Mucosa of stomach (tissue), 1 donor: ENCODE measurements around the gene XPNPEP2.

Source experiments
- H3K27me3 ChIP-seq: one replicate; pipeline ENCODE4 v1.7.0; 2013; ENCODE audit warnings: mild to moderate bottlenecking, low read length; ENCODE audit not compliant: control insufficient read depth, insufficient read depth
- H3K36me3 ChIP-seq: one replicate; pipeline ENCODE4 v1.7.0; 2013; ENCODE audit warnings: low read length; ENCODE audit not compliant: control insufficient read depth, insufficient read depth
- H3K4me1 ChIP-seq: one replicate; pipeline ENCODE4 v1.7.0; 2013; ENCODE audit warnings: mild to moderate bottlenecking, low read length; ENCODE audit not compliant: control insufficient read depth, insufficient read depth
- H3K4me3 ChIP-seq: one replicate; pipeline ENCODE4 v1.7.0; 2013; ENCODE audit warnings: low read length
- H3K9ac ChIP-seq: one replicate; pipeline ENCODE4 v1.7.0; 2013; ENCODE audit warnings: mild to moderate bottlenecking, low read length, moderate library complexity
- H3K9me3 ChIP-seq: one replicate; pipeline ENCODE4 v1.7.0; 2013; ENCODE audit warnings: mild to moderate bottlenecking, low read length, moderate library complexity; ENCODE audit not compliant: control insufficient read depth
- donor health status: Pancreatic carcinoma.

The XPNPEP2 gene

GRCh38 chrX:129798888-129799287 lies 60.1 kb downstream of the XPNPEP2 start:
- Histone ChIP-seq H3K27me3 (no peaks in the 10 kb centered on the region), H3K9me3 (no peaks in the 10 kb centered on the region), H3K36me3 (no peaks in the 10 kb centered on the region), H3K9ac (no peak overlapping the region), H3K4me3 (no peak overlapping the region), H3K4me1 (no peaks in the 10 kb centered on the region)

GRCh38 chrX:129800186-129800585 lies 61.4 kb downstream of the XPNPEP2 start:
- no peak overlapping the region for H3K9ac ChIP-seq
- no peaks in the 10 kb centered on the region for H3K27me3 ChIP-seq
- H3K9me3 ChIP-seq = no peaks in the 10 kb centered on the region
- no peaks in the 10 kb centered on the region for H3K4me1 ChIP-seq
- H3K36me3 ChIP-seq = no peaks in the 10 kb centered on the region
- H3K4me3 ChIP-seq = no peak overlapping the region

DNA sequence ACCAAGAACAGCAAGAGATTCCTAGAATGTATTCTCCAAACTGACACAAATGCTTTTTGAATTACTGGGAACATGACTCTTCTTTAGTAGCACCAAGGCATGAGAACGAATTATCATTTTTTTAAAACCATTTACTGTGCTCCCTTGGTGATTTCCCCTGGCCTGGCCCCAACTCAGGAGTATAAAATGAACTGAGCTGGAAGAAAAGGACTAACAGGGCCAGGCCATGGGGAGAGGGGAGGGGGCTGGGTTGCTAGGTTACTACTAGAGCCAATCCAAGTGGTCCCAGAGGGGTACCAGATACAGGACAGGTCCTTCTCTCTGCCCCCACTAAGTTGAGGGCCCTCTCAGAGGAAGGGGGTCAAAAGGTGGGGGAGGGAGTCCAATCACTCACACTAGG lies 64.1 kb downstream of the XPNPEP2 start:
- no peaks in the 10 kb centered on the region for H3K36me3 ChIP-seq
- H3K27me3 ChIP-seq = no peaks in the 10 kb centered on the region
- H3K9ac ChIP-seq = no peak overlapping the region
- H3K4me1 ChIP-seq = no peaks in the 10 kb centered on the region
- H3K9me3 ChIP-seq = no peaks in the 10 kb centered on the region
- H3K4me3 ChIP-seq = no peak overlapping the region

DNA sequence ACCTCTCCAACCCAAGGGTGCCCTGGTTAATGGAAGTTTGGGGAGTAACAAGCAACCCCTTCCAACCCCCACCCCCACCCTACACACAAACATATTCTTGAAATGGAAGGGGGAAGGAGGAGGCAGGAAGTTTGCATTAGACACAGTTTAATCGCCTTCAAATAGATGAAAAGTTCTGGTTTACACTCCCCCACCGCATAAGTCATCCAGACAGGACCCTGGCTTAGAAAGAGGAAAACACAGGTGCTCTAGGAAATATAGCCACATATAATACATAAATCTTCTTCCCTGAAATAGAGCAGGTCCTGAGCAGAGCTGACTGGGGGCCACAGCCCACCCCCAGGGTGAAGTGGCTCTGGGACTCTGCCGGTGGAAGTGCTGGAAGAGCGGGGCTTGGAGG lies 66.0 kb downstream of the XPNPEP2 start:
- Histone ChIP-seq H3K27me3 (no peaks in the 10 kb centered on the region), H3K4me1 (no peaks in the 10 kb centered on the region), H3K9ac (no peak overlapping the region), H3K9me3 (no peaks in the 10 kb centered on the region), H3K36me3 (no peaks in the 10 kb centered on the region), H3K4me3 (no peak overlapping the region)

DNA sequence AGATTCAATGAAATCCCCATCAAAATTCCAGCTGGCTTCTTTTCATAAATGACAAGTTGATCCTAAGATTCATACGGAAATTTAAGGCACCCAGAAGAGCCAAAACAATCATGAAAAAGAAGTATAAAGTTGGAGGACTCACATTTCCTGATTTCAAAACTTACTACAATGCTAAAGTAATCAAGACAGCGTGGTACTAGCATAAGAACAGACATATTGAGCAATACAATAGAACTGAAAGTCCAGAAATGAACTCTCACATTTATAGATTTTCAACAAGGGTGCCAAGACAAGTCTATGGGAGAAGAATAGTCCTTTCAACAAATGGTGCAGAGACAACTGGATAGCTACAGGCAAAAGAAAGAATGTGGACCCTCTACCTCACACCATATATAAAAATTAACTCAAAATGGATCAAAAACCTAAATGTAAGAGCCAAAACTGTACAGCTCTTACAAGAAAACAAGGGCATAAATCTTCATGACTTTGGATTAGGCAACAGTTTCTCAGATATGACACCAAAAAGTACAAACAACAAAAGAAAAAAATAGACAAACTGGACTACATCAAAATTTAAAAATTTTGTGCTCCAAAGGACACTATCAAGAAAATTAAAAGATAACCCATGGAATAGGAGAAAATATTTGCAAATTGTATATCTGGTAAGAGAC lies 69.5 kb downstream of the XPNPEP2 start:
- no peaks in the 10 kb centered on the region for H3K27me3 ChIP-seq
- H3K36me3 ChIP-seq = no peaks in the 10 kb centered on the region
- H3K9me3 ChIP-seq = no peaks in the 10 kb centered on the region
- H3K4me3 ChIP-seq = no peak overlapping the region
- H3K4me1 ChIP-seq = no peaks in the 10 kb centered on the region
- H3K9ac ChIP-seq = no peak overlapping the region

DNA sequence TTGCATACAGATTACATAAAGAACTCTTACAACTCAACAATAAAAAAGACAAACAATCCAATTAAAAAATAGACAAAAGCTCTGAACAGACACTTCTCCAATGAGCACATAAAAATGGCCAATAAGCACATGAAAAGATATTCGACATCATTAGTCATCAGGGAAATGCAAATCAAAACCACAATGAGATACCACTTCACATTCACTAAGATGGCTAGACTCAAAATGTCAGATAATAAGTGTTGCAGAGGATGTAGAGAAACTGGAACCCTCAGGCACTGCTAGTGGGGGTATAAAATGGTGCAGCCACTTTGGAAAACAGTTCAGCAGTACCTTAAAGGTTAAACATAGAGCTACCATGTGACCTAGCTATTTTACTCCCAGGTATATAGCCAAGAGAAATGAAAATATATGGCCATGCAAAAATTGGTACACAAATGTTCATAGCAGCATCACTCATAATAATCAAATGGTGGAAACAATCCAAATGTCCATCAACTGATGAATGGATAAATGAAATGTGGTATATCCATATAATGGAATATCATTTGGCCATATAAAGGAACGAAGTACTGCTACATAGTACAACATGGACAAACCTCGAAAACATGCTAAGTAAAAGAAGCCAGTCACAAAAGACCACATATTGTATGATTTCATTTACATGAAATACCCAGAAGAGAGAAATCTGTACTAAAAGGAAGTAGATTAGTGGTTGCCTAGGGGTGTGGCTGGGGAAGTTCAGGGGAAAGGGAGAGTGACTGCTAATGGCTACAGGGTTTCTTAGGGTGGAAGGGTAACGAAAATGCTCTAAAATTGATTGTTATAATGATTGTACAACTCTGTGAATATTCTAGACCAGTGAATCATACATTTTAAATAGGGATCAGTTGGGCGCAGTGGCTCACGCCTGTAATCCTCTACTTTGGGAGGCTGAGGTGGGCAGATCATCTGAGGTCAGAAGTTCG lies 70.3 kb downstream of the XPNPEP2 start:
- H3K4me3 ChIP-seq = no peak overlapping the region
- no peaks in the 10 kb centered on the region for H3K27me3 ChIP-seq
- no peaks in the 10 kb centered on the region for H3K4me1 ChIP-seq
- no peaks in the 10 kb centered on the region for H3K9me3 ChIP-seq
- H3K9ac ChIP-seq = no peak overlapping the region
- no peaks in the 10 kb centered on the region for H3K36me3 ChIP-seq

DNA sequence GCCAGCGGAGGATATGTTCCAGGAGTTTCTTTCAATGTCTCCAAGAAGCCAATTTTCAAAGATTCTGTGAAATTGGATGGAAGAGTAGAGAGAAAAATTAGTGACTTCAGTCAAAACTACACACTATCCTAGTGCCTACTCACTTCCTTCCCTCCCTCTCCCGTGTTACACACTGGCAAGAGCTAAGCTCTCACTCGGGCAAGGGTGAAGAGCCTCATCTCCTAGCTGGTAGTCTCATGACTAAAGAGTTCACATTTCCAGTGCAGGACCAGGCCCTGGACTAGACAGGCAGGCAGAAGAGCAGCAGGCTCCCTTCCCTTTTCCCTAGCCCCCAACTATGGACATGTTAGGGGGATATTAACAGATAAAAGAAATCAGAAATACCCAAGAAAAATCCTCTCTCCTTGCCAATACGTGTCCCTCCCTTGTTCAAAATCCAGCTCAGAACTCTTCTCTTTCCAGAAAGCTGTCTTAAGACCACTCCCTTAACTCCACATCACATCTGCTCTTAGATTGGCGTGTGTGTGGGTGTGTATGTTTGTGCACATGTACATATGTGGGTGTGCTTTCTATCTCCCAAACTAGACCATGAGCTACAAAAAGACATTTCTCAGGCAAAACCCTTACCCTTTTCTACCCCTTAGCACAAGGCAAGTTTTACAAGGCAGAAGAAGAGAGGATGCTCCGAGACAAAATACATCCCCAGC lies 75.0 kb downstream of the XPNPEP2 start:
- H3K9me3 ChIP-seq = no peaks in the 10 kb centered on the region
- no peak overlapping the region for H3K4me3 ChIP-seq
- no peaks in the 10 kb centered on the region for H3K27me3 ChIP-seq
- H3K9ac ChIP-seq = no peak overlapping the region
- no peaks in the 10 kb centered on the region for H3K4me1 ChIP-seq
- H3K36me3 ChIP-seq = no peaks in the 10 kb centered on the region

GRCh38 chrX:129818123-129818522 lies 79.3 kb downstream of the XPNPEP2 start:
- Histone ChIP-seq H3K9me3 (no peaks in the 10 kb centered on the region), H3K4me1 (no peaks in the 10 kb centered on the region), H3K4me3 (no peak overlapping the region), H3K36me3 (no peaks in the 10 kb centered on the region), H3K27me3 (no peaks in the 10 kb centered on the region), H3K9ac (no peak overlapping the region)
